HCT116 (cell line): ENCODE measurements around the gene OR4F6.
"Not testable (repeated sequence)": the region's sequence is repeated elsewhere in the genome, so short reads cannot be mapped to it uniquely, and the experiment has no call there.

ENCODE experiments used
- CTCF ChIP-seq, 3 experiments: fragments of 200-600 bp in 1 of 3; sonication (generic) in 1 of 3; IDR thresholded peaks in 2 of 3; conservative IDR thresholded peaks in 1 of 3; 2 replicates each; pipeline ENCODE4 v1.5.1; 2012 to 2017; ENCODE audit warnings: low read depth in 2 of 3, low read length in 2 of 3, antibody characterized with exemption in 1 of 3, borderline replicate concordance in 1 of 3, control low read depth in 1 of 3, mild to moderate bottlenecking in 1 of 3, mixed read lengths in 1 of 3, mixed run types in 1 of 3, moderate library complexity in 1 of 3; ENCODE audit not compliant: insufficient read depth in 1 of 3
- EZH2 ChIP-seq: fragments of 200-600 bp; sonication (generic); IDR thresholded peaks from 2 replicates; pipeline ENCODE4 v1.6.1; 2017; ENCODE audit warnings: antibody characterized with exemption, mixed run types
- JUND ChIP-seq: IDR thresholded peaks from 2 replicates; pipeline ENCODE4 v1.6.1; 2012
- MAX ChIP-seq: IDR thresholded peaks from 2 replicates; pipeline ENCODE4 v1.6.1; 2012
- POLR2A ChIP-seq: IDR thresholded peaks from 2 replicates; pipeline ENCODE4 v1.7.0; 2011; ENCODE audit warnings: borderline replicate concordance; ENCODE audit not compliant: insufficient read depth, insufficient read length; ENCODE audit errors: extremely low read depth
- POLR2AphosphoS5 ChIP-seq: IDR thresholded peaks from 2 replicates; pipeline ENCODE4 v1.6.1; 2011; ENCODE audit warnings: mild to moderate bottlenecking, low read depth, low read length, moderate library complexity
- REST ChIP-seq: IDR thresholded peaks from 2 replicates; pipeline ENCODE4 v1.6.1; 2012; ENCODE audit warnings: low read depth
- YY1 ChIP-seq: IDR thresholded peaks from 2 replicates; pipeline ENCODE4 v1.6.1; 2011; ENCODE audit warnings: low read length, low read depth, moderate library complexity, mild to moderate bottlenecking; ENCODE audit not compliant: insufficient replicate concordance; ENCODE audit errors: extremely low read depth
- ZBTB33 ChIP-seq: IDR thresholded peaks from 2 replicates; pipeline ENCODE4 v1.6.1; 2011; ENCODE audit warnings: mild to moderate bottlenecking, low read length, moderate library complexity; ENCODE audit not compliant: insufficient replicate concordance; ENCODE audit errors: extremely low read depth
- ZFX ChIP-seq: fragments of 450-650 bp; IDR thresholded peaks from 2 replicates; pipeline ENCODE4 v1.6.1; 2017
- ZNF274 ChIP-seq: fragments of 200-500 bp; sonication (Bioruptor generic); IDR thresholded peaks from 2 replicates; pipeline ENCODE4 v1.6.1; 2014; ENCODE audit warnings: mild to moderate bottlenecking, low read depth, low read length, inconsistent platforms

GRCh38 chr15:101767083-101767640 is 36.1 kb upstream of the OR4F6 start:
- 0 out of 6 replicates have a peak, but pooled peaks of 1 of the 3 experiments have one; percentile 3 for TF ChIP-seq CTCF (IDR thresholded peaks at IDR 0.05 in 2 of 3, conservative IDR thresholded peaks at IDR 0.05 in 1 of 3; ENCODE audit: borderline replicate concordance in 1 of 3, insufficient read depth in 1 of 3, low read depth in 2 of 3, low read length in 2 of 3)
- TF ChIP-seq ZNF274, EZH2, REST, POLR2AphosphoS5, YY1, ZFX, ZBTB33, JUND, POLR2A, MAX: not testable (repeated sequence)
